Fibroblast of gingiva (primary cell): ENCODE measurements around the gene F3.
"Not testable (repeated sequence)": the region's sequence is repeated elsewhere in the genome, so short reads cannot be mapped to it uniquely, and the experiment has no call there.

Source experiments
- DNase-seq: peaks from one replicate; pipeline ENCODE4 v3.0.0-alpha.2; 2011; ENCODE audit warnings: low read depth

The F3 gene

GRCh38 chr1:94541246-94542087, at the start of gene F3:
Gene F3 (minus strand): TSS chr1:94541759. CDS start chr1:94541636, 123 bp downstream.
- DNase-seq: peak; percentile 85

- no peak for DNase-seq
These were observed 48.9 kb upstream of the F3 start for GRCh38 chr1:94590203-94591137.

- no peak for DNase-seq
These were observed 48.2 kb upstream of the F3 start for GRCh38 chr1:94589728-94590127.

- DNase-seq: no peak
These were observed 41.0 kb upstream of the F3 start for GRCh38 chr1:94582565-94582964.

- DNase-seq: peak; percentile 50
These were observed 39.0 kb upstream of the F3 start for GRCh38 chr1:94580367-94581115.

GRCh38 chr1:94579876-94580294, 38.3 kb upstream of the F3 start:
- DNase-seq: peak; percentile 85

GRCh38 chr1:94578856-94579255, 37.3 kb upstream of the F3 start:
- DNase-seq: peak; percentile 45

- not testable (repeated sequence) for DNase-seq
These were observed 32.4 kb upstream of the F3 start for GRCh38 chr1:94573917-94574316.

GRCh38 chr1:94572780-94573179, 31.2 kb upstream of the F3 start:
- DNase-seq: no peak

GRCh38 chr1:94570965-94571364, 29.4 kb upstream of the F3 start:
- not testable (repeated sequence) for DNase-seq

GRCh38 chr1:94568806-94569205, 27.2 kb upstream of the F3 start:
- not testable (repeated sequence) for DNase-seq

- DNase-seq: not testable (repeated sequence)
These were observed 26.5 kb upstream of the F3 start for GRCh38 chr1:94567975-94568607.

- DNase-seq: not testable (repeated sequence)
These were observed 24.9 kb upstream of the F3 start for GRCh38 chr1:94566436-94566835.

GRCh38 chr1:94565901-94566300, 24.3 kb upstream of the F3 start:
- DNase-seq: no peak

GRCh38 chr1:94562519-94563260, 21.1 kb upstream of the F3 start:
- DNase-seq: no peak

GRCh38 chr1:94560333-94560732, 18.8 kb upstream of the F3 start:
- peak; percentile 39 for DNase-seq

- DNase-seq: no peak
These were observed 18.4 kb upstream of the F3 start for GRCh38 chr1:94559921-94560320.

- no peak for DNase-seq
These were observed 13.5 kb upstream of the F3 start for GRCh38 chr1:94555091-94555490.

- DNase-seq: no peak
These were observed 13.0 kb upstream of the F3 start for GRCh38 chr1:94554580-94554979.

GRCh38 chr1:94553931-94554330, 12.4 kb upstream of the F3 start:
- DNase-seq: no peak

- DNase-seq: peak; percentile 37
These were observed 11.8 kb upstream of the F3 start for GRCh38 chr1:94553323-94553730.
